Measurements from ENCODE around the gene PSD2.

GRCh38 chr5:139848508-139849100, 53.0 kb downstream of the PSD2 start:
- TF ChIP-seq CTCF (conservative IDR thresholded peaks at IDR 0.05) (no peak), ZFX (IDR thresholded peaks at IDR 0.05) (no peak)

All from C4-2B (cell line).